ENCODE measurements around the gene HGS.

HGS gene

GRCh38 chr17:81655378-81656117 is 28.3 kb upstream of the HGS start:
- peak overlapping the region; percentile 66 for H3K27ac ChIP-seq
- H3K27me3 ChIP-seq: no peaks in the 10 kb centered on the region
- no peaks in the 10 kb centered on the region for H3K36me3 ChIP-seq
- H3K9ac ChIP-seq: peak overlapping the region; percentile 32; the same call in 1 of the 2 replicates
- peaks cover 80% of the 10 kb centered on the region for H3K4me1 ChIP-seq
- no peaks in the 10 kb centered on the region for H4K20me1 ChIP-seq
- no peaks in the 10 kb centered on the region for H3K9me3 ChIP-seq
- no peak overlapping the region for H3K4me3 ChIP-seq
- TF ChIP-seq Cebpa-rat (IDR thresholded peaks at IDR 0.05): no peak
- H3K4me2 ChIP-seq: peak overlapping the region; percentile 74

GRCh38 chr17:81656118-81656743 is 27.6 kb upstream of the HGS start, which contains the start of gene PDE6G:
Gene PDE6G, minus strand, starts transcription at chr17:81656542. Its CDS starts 3,237 bp downstream, at chr17:81653305.
- Histone ChIP-seq H4K20me1 (no peaks in the 10 kb centered on the region), H3K4me3 (no peak within 1 kb of the TSS), H3K4me2 (peak within 1 kb of the TSS; percentile 74), H3K27me3 (no peaks in the 10 kb centered on the region), H3K9ac (peak within 1 kb of the TSS; percentile 32; the same call in 1 of the 2 replicates), H3K27ac (peak within 1 kb of the TSS; percentile 66), H3K4me1 (peaks cover 73% of the 10 kb centered on the region), H3K9me3 (no peaks in the 10 kb centered on the region), H3K36me3 (no peaks in the 10 kb centered on the region)
- no peak for TF ChIP-seq Cebpa-rat (IDR thresholded peaks at IDR 0.05)

GRCh38 chr17:81656835-81657234 is 27.0 kb upstream of the HGS start:
- H3K9ac ChIP-seq: peak overlapping the region; percentile 29; the same call in 1 of the 2 replicates
- peak overlapping the region; percentile 74 for H3K4me2 ChIP-seq
- no peaks in the 10 kb centered on the region for H3K9me3 ChIP-seq
- peaks cover 67% of the 10 kb centered on the region for H3K4me1 ChIP-seq
- no peak for TF ChIP-seq Cebpa-rat (IDR thresholded peaks at IDR 0.05)
- H3K4me3 ChIP-seq: no peak overlapping the region
- H3K36me3 ChIP-seq: no peaks in the 10 kb centered on the region
- H3K27ac ChIP-seq: peak overlapping the region; percentile 66
- no peaks in the 10 kb centered on the region for H3K27me3 ChIP-seq
- no peaks in the 10 kb centered on the region for H4K20me1 ChIP-seq

- no peak for TF ChIP-seq Cebpa-rat (IDR thresholded peaks at IDR 0.05)
- peak overlapping the region; percentile 22; the same call in 1 of the 2 replicates for H3K4me2 ChIP-seq
- H3K4me3 ChIP-seq: no peak overlapping the region
Observed at GRCh38 chr17:81659038-81659437, 24.8 kb upstream of the HGS start.

GRCh38 chr17:81660441-81660840 is 23.4 kb upstream of the HGS start:
- H3K4me2 ChIP-seq: no peak overlapping the region
- H3K9ac ChIP-seq: no peak overlapping the region
- no peaks in the 10 kb centered on the region for H4K20me1 ChIP-seq
- H3K36me3 ChIP-seq: peaks cover 16% of the 10 kb centered on the region
- no peaks in the 10 kb centered on the region for H3K27me3 ChIP-seq
- H3K4me1 ChIP-seq: peaks cover 48% of the 10 kb centered on the region
- no peak overlapping the region for H3K4me3 ChIP-seq
- H3K27ac ChIP-seq: no peak overlapping the region
- no peaks in the 10 kb centered on the region for H3K9me3 ChIP-seq
- TF ChIP-seq Cebpa-rat (IDR thresholded peaks at IDR 0.05): no peak

More at GRCh38 chr17:81659038-81659437, 24.8 kb upstream of the HGS start:
- Histone ChIP-seq H3K27me3 (no peaks in the 10 kb centered on the region), H3K27ac (no peak overlapping the region), H3K36me3 (peaks cover 3% of the 10 kb centered on the region), H3K4me1 (peaks cover 47% of the 10 kb centered on the region), H4K20me1 (no peaks in the 10 kb centered on the region), H3K9me3 (no peaks in the 10 kb centered on the region), H3K9ac (no peak overlapping the region)

GRCh38 chr17:81662002-81662401 is 21.8 kb upstream of the HGS start:
- Histone ChIP-seq H3K27me3 (no peaks in the 10 kb centered on the region), H3K4me3 (no peak overlapping the region), H3K36me3 (peaks cover 16% of the 10 kb centered on the region), H3K9ac (no peak overlapping the region), H4K20me1 (no peaks in the 10 kb centered on the region), H3K4me2 (no peak overlapping the region), H3K9me3 (no peaks in the 10 kb centered on the region), H3K27ac (no peak overlapping the region), H3K4me1 (peaks cover 37% of the 10 kb centered on the region)
- TF ChIP-seq Cebpa-rat (IDR thresholded peaks at IDR 0.05): no peak

- H3K36me3 ChIP-seq: peaks cover 31% of the 10 kb centered on the region
- peak overlapping the region; percentile 5 for H3K4me2 ChIP-seq
- no peak for TF ChIP-seq Cebpa-rat (IDR thresholded peaks at IDR 0.05)
- H3K4me1 ChIP-seq: peaks cover 45% of the 10 kb centered on the region
- no peak overlapping the region for H3K4me3 ChIP-seq
- no peak overlapping the region for H3K9ac ChIP-seq
- H3K9me3 ChIP-seq: no peaks in the 10 kb centered on the region
- no peak overlapping the region for H3K27ac ChIP-seq
- H3K27me3 ChIP-seq: no peaks in the 10 kb centered on the region
- no peaks in the 10 kb centered on the region for H4K20me1 ChIP-seq
Observed at GRCh38 chr17:81664051-81664470, 19.8 kb upstream of the HGS start.

GRCh38 chr17:81665205-81666091 is 18.4 kb upstream of the HGS start:
- Histone ChIP-seq H3K27me3 (no peaks in the 10 kb centered on the region), H3K27ac (peak overlapping the region; percentile 99), H3K4me3 (peak overlapping the region; percentile 100), H3K9me3 (no peaks in the 10 kb centered on the region), H3K4me1 (peaks cover 53% of the 10 kb centered on the region), H4K20me1 (peaks cover 7% of the 10 kb centered on the region; the same call in 1 of the 2 replicates), H3K9ac (peak overlapping the region; percentile 99), H3K4me2 (peak overlapping the region; percentile 99), H3K36me3 (peaks cover 45% of the 10 kb centered on the region)
- TF ChIP-seq Cebpa-rat (IDR thresholded peaks at IDR 0.05): no peak

- Histone ChIP-seq H4K20me1 (peaks cover 9% of the 10 kb centered on the region; the same call in 1 of the 2 replicates), H3K4me2 (peak overlapping the region; percentile 99), H3K36me3 (peaks cover 51% of the 10 kb centered on the region)
Observed at GRCh38 chr17:81666092-81666341, 17.8 kb upstream of the HGS start.

More at GRCh38 chr17:81666092-81666341, 17.8 kb upstream of the HGS start:
- Histone ChIP-seq H3K4me3 (peak overlapping the region; percentile 100), H3K9me3 (no peaks in the 10 kb centered on the region), H3K27ac (peak overlapping the region; percentile 99), H3K9ac (peak overlapping the region; percentile 99), H3K27me3 (no peaks in the 10 kb centered on the region), H3K4me1 (peaks cover 53% of the 10 kb centered on the region)
- no peak for TF ChIP-seq Cebpa-rat (IDR thresholded peaks at IDR 0.05)
